PC-3 (cell line): Measurements from ENCODE around the gene KIF9. TPM values are rescaled to one million over a fixed set of nuclear protein-coding genes. Genes with fewer than 3 reads are reported as not detected.
"Not testable (repeated sequence)": the region's sequence is repeated elsewhere in the genome, so short reads cannot be mapped to it uniquely, and the experiment has no call there.

Source experiments
- ATAC-seq: fragments of 200-7000 bp; cut with Tn5 transposase; 2 replicates; pipeline ENCODE4 v1.9.1; 2020; ENCODE audit warnings: mild to moderate bottlenecking, moderate library complexity
- BruUV-seq: library from RNA; stranded (reverse); fragments of 400-500 nt; replicated peaks from 2 replicates; lab custom pipeline; 2021; lab: Mats Ljungman, UMichigan
- CTCF ChIA-PET: fragments of 300-600 bp; sonication (Branson Sonifier 250); formaldehyde crosslinking; loops from one replicate; lab custom pipeline; 2022; ENCODE audit warnings: antibody characterized with exemption; lab: Charles Lee
- POLR2A ChIA-PET: fragments of 300-600 bp; sonication (Branson Sonifier 250); formaldehyde crosslinking; loops from one replicate; lab custom pipeline; 2022; ENCODE audit warnings: antibody characterized with exemption; ENCODE audit not compliant: unreplicated experiment; lab: Charles Lee
- DNase-seq: peaks from one replicate; pipeline ENCODE4 v3.0.0-alpha.2; 2015
- H2AFZ ChIP-seq: fragments of 300-600 bp; sonication (generic); 2 replicates; pipeline ENCODE4 v1.6.0; 2016; ENCODE audit warnings: antibody characterized with exemption, low read length
- H3F3A ChIP-seq: fragments of 300-600 bp; sonication (generic); one replicate; pipeline ENCODE4 v1.6.0; 2017; ENCODE audit warnings: antibody characterized with exemption, low read length, control low read depth, mild to moderate bottlenecking; ENCODE audit not compliant: unreplicated experiment
- H3K27ac ChIP-seq: fragments of 300-600 bp; sonication (generic); 2 replicates; pipeline ENCODE4 v1.5.1; 2016; ENCODE audit warnings: mild to moderate bottlenecking, low read length
- H3K27me3 ChIP-seq: fragments of 300-600 bp; sonication (generic); 2 replicates; pipeline ENCODE4 v1.6.1; 2016; ENCODE audit warnings: low read length, mixed read lengths
- H3K36me3 ChIP-seq: fragments of 300-600 bp; sonication (generic); 2 replicates; pipeline ENCODE4 v1.6.1; 2016; ENCODE audit warnings: low read depth, mixed run types, low read length, mixed read lengths
- H3K4me1 ChIP-seq: fragments of 300-600 bp; sonication (generic); 2 replicates; pipeline ENCODE4 v1.5.1; 2016; ENCODE audit warnings: low read length; ENCODE audit not compliant: insufficient read depth
- H3K4me2 ChIP-seq: fragments of 300-600 bp; sonication (generic); 2 replicates; pipeline ENCODE4 v1.6.0; 2016; ENCODE audit warnings: low read length
- H3K4me3 ChIP-seq: fragments of 300-600 bp; sonication (generic); 2 replicates; pipeline ENCODE4 v1.5.1; 2016; ENCODE audit warnings: mild to moderate bottlenecking, low read length, mixed read lengths
- H3K79me2 ChIP-seq: fragments of 300-600 bp; sonication (generic); 2 replicates; pipeline ENCODE4 v1.6.1; 2017; ENCODE audit warnings: low read length, mixed read lengths
- H3K9ac ChIP-seq: fragments of 300-600 bp; sonication (generic); 2 replicates; pipeline ENCODE4 v1.6.0; 2016; ENCODE audit warnings: mild to moderate bottlenecking, low read length
- H3K9me2 ChIP-seq: fragments of 300-600 bp; sonication (generic); replicated peaks from 2 replicates; pipeline ENCODE4 v1.6.1; 2016; ENCODE audit warnings: mixed run types, low read length, mixed read lengths
- H3K9me3 ChIP-seq: fragments of 300-600 bp; sonication (generic); 2 replicates; pipeline ENCODE4 v1.6.1; 2016; ENCODE audit warnings: low read length, mixed read lengths
- H4K20me1 ChIP-seq: fragments of 300-600 bp; sonication (generic); 2 replicates; pipeline ENCODE4 v1.6.1; 2016; ENCODE audit warnings: low read length, mixed read lengths
- EZH2 ChIP-seq: fragments of 300-600 bp; sonication (generic); IDR thresholded peaks from one replicate; pipeline ENCODE4 v1.6.1; 2017; ENCODE audit warnings: antibody characterized with exemption, mild to moderate bottlenecking, low read length; ENCODE audit not compliant: unreplicated experiment
- EZH2phosphoT487 ChIP-seq: fragments of 300-600 bp; sonication (generic); IDR thresholded peaks from 2 replicates; pipeline ENCODE4 v1.6.1; 2018; ENCODE audit warnings: mild to moderate bottlenecking, antibody characterized with exemption, low read length, borderline replicate concordance
- intact Hi-C: fragments of 100-400 bp; cut with micrococcal nuclease; formaldehyde crosslinking; loops from 2 replicates; pipeline ENCODE4 v1.9.0; 2023
- total RNA-seq: library from RNA; depleted of rRNA; stranded (reverse); fragments of >200 nt; gene quantifications from 2 replicates; pipeline ENCODE4 v1.2.3, GENCODE V29; 2014
- TF ChIP-seq, protein P1 (sequence below): fragments of 300-600 bp; sonication (generic); conservative IDR thresholded peaks from 2 replicates; pipeline ENCODE4 v1.5.1; 2017; ENCODE audit warnings: antibody characterized with exemption, low read depth, mild to moderate bottlenecking, low read length

The KIF9 gene
- total RNA-seq, 1 experiment from 2014 or later: 22.7 TPM

GRCh38 chr3:47193871-47194859 is 88.4 kb downstream of the KIF9 start:
- H3K9me3 ChIP-seq: no peaks in the 10 kb centered on the region
- no peaks in the 10 kb centered on the region for H3K79me2 ChIP-seq
- H3K4me3 ChIP-seq: no peak overlapping the region
- no peaks in the 10 kb centered on the region for H3K9me2 ChIP-seq
- H3F3A ChIP-seq: no peaks in the 10 kb centered on the region
- H3K4me2 ChIP-seq: no peak overlapping the region
- H3K4me1 ChIP-seq: no peaks in the 10 kb centered on the region
- no peaks in the 10 kb centered on the region for H3K27me3 ChIP-seq
- H3K36me3 ChIP-seq: no peaks in the 10 kb centered on the region
- H2AFZ ChIP-seq: no peak overlapping the region
- H4K20me1 ChIP-seq: no peaks in the 10 kb centered on the region
- DNase-seq: no peak
- no peak overlapping the region for H3K9ac ChIP-seq
- no TSS peak for BruUV-seq
- ChIA-PET POLR2A (no interaction called here), CTCF (no interaction called here)
- ATAC-seq: no peak
- TF ChIP-seq EZH2phosphoT487: no peak
- TF ChIP-seq, protein P1, sequence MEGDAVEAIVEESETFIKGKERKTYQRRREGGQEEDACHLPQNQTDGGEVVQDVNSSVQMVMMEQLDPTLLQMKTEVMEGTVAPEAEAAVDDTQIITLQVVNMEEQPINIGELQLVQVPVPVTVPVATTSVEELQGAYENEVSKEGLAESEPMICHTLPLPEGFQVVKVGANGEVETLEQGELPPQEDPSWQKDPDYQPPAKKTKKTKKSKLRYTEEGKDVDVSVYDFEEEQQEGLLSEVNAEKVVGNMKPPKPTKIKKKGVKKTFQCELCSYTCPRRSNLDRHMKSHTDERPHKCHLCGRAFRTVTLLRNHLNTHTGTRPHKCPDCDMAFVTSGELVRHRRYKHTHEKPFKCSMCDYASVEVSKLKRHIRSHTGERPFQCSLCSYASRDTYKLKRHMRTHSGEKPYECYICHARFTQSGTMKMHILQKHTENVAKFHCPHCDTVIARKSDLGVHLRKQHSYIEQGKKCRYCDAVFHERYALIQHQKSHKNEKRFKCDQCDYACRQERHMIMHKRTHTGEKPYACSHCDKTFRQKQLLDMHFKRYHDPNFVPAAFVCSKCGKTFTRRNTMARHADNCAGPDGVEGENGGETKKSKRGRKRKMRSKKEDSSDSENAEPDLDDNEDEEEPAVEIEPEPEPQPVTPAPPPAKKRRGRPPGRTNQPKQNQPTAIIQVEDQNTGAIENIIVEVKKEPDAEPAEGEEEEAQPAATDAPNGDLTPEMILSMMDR: no peak
- TF ChIP-seq EZH2: no peak
- no peak overlapping the region for H3K27ac ChIP-seq
- intact Hi-C loops: no loop called here

DNA sequence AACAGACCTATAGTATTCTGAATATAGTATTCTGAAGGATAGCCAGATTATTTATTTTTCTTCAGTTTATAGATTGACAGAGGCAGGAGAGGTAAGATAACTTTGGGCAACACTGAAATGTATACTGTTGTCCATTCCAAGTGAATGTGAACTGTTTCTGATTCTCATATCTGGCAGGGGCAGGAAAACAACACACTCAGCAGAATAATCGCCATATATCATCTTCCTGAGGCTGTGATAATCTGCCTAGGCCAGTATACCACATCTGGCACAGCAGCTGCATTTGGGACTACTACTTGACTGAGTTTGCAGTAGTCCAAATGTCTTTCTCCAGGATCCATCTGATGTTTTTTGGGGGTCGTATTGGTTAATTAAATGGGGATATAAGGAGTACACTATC is 96.3 kb downstream of the KIF9 start:
- Histone ChIP-seq H3K4me3 (no peak overlapping the region), H3K79me2 (no peaks in the 10 kb centered on the region), H3K27ac (no peak overlapping the region), H3K4me1 (no peaks in the 10 kb centered on the region), H3K4me2 (no peak overlapping the region), H4K20me1 (no peaks in the 10 kb centered on the region), H3K9me3 (no peaks in the 10 kb centered on the region), H3K9me2 (no peaks in the 10 kb centered on the region), H3K9ac (no peak overlapping the region), H3F3A (no peaks in the 10 kb centered on the region), H3K27me3 (no peaks in the 10 kb centered on the region), H2AFZ (no peak overlapping the region), H3K36me3 (no peaks in the 10 kb centered on the region)
- ATAC-seq: no peak
- no peak for DNase-seq
- ChIA-PET CTCF (no interaction called here), POLR2A (no interaction called here)
- intact Hi-C loops: no loop called here
- TF ChIP-seq EZH2phosphoT487 (no peak), EZH2 (no peak)
- TF ChIP-seq, protein P1: no peak
- BruUV-seq: no TSS peak

GRCh38 chr3:47181685-47182084 is 100.9 kb downstream of the KIF9 start:
- H3K4me3 ChIP-seq, H3K9me3 ChIP-seq, H3K27me3 ChIP-seq, intact Hi-C loops, H3K36me3 ChIP-seq, ATAC-seq, H3K27ac ChIP-seq, H3K4me2 ChIP-seq, H3K9ac ChIP-seq, H3K79me2 ChIP-seq, CTCF ChIA-PET, H3K4me1 ChIP-seq, H2AFZ ChIP-seq, H3K9me2 ChIP-seq, H4K20me1 ChIP-seq, H3F3A ChIP-seq, BruUV-seq, DNase-seq: not testable (repeated sequence)
- POLR2A ChIA-PET: interaction anchor here (0.7 kb wide), 1 partner anchor 122 kb away, joined by 3 read pairs; no protein-coding TSS in a partner anchor

GRCh38 chr3:47180011-47180410 is 102.6 kb downstream of the KIF9 start:
- intact Hi-C loops, H3K4me2 ChIP-seq, ATAC-seq, H3F3A ChIP-seq, POLR2A ChIA-PET, H4K20me1 ChIP-seq, H2AFZ ChIP-seq, H3K79me2 ChIP-seq, H3K27ac ChIP-seq, DNase-seq, H3K4me1 ChIP-seq, H3K9me2 ChIP-seq, H3K9me3 ChIP-seq, H3K9ac ChIP-seq, H3K36me3 ChIP-seq, CTCF ChIA-PET, H3K27me3 ChIP-seq, H3K4me3 ChIP-seq, BruUV-seq: not testable (repeated sequence)
